Endothelial cell of umbilical vein (primary cell): ENCODE data around the gene ADD2. TPM values are rescaled to one million over a fixed set of nuclear protein-coding genes. Genes with fewer than 3 reads are reported as not detected.

Experiments used
- BruUV-seq: library from RNA; stranded (reverse); fragments of 400-500 nt; replicated peaks from 2 replicates; lab custom pipeline; 2021; lab: Mats Ljungman, UMichigan
- CTCF ChIA-PET: fragments of 300-600, 350-600 bp; sonication (Branson Sonifier 250); formaldehyde crosslinking; loops from one replicate; lab custom pipeline; 2021; ENCODE audit warnings: antibody characterized with exemption, inconsistent platforms; lab: Charles Lee
- POLR2A ChIA-PET: fragments of 300-600, 350-600 bp; sonication (Branson Sonifier 250); formaldehyde crosslinking; loops from one replicate; lab custom pipeline; 2021; ENCODE audit warnings: antibody characterized with exemption, inconsistent platforms; lab: Charles Lee
- DNase-seq: peaks from one replicate; pipeline ENCODE4 v3.0.0-alpha.2; 2011; ENCODE audit warnings: low read depth, low spot score
- FAIRE-seq: peaks from 2 replicates; lab custom pipeline; 2011; peaks lifted over from hg19 to GRCh38; lab: Jason Lieb, UNC
- H2AFZ ChIP-seq: 2 replicates; pipeline ENCODE4 v1.6.0; 2012; ENCODE audit warnings: low read depth, low read length, control low read depth, inconsistent platforms
- H3K27ac ChIP-seq: 2 replicates; pipeline ENCODE4 v1.5.1; 2011; ENCODE audit warnings: low read depth, mild to moderate bottlenecking, control low read depth, low read length, moderate library complexity; ENCODE audit not compliant: insufficient read depth
- H3K27me3 ChIP-seq, 2 experiments: 2 replicates each; pipeline versions ENCODE4 v1.6.0 to v1.6.1; 2011; ENCODE audit warnings: low read length in 2 of 2, mixed read lengths in 1 of 2; ENCODE audit not compliant: control insufficient read depth in 2 of 2, insufficient read depth in 2 of 2
- H3K36me3 ChIP-seq, 2 experiments: 2 replicates in 1 of 2; 3 replicates in 1 of 2; pipeline ENCODE4 v1.5.1; 2011; ENCODE audit warnings: low read length in 2 of 2, mild to moderate bottlenecking in 1 of 2, moderate library complexity in 1 of 2; ENCODE audit not compliant: control insufficient read depth in 2 of 2, insufficient read depth in 2 of 2; ENCODE audit errors: extremely low read depth in 1 of 2
- H3K4me1 ChIP-seq: 3 replicates; pipeline ENCODE4 v1.5.1; 2011; ENCODE audit warnings: mild to moderate bottlenecking, low read length; ENCODE audit not compliant: control insufficient read depth, insufficient read depth; ENCODE audit errors: extremely low read depth
- H3K4me2 ChIP-seq: 2 replicates; pipeline ENCODE4 v1.6.1; 2011; ENCODE audit warnings: low read length, control low read depth, mixed read lengths; ENCODE audit not compliant: insufficient read depth
- H3K4me3 ChIP-seq, 3 experiments: fragments of 200-600 bp in 1 of 3; sonication (generic), shearing (Covaris generic) in 1 of 3; replicated peaks in 1 of 3; 2 replicates each; pipeline ENCODE4 v1.5.1; 2011 to 2016; ENCODE audit warnings: control low read depth in 3 of 3, low read length in 3 of 3, mild to moderate bottlenecking in 2 of 3, inconsistent platforms in 1 of 3, low read depth in 1 of 3, moderate library complexity in 1 of 3; ENCODE audit not compliant: insufficient read depth in 1 of 3
- H3K79me2 ChIP-seq: 2 replicates; pipeline ENCODE4 v1.6.0; 2012; ENCODE audit warnings: low read length, inconsistent platforms; ENCODE audit not compliant: control insufficient read depth, insufficient read depth
- H3K9ac ChIP-seq: replicated peaks from 2 replicates; pipeline ENCODE3; 2011; ENCODE audit warnings: low read length, control low read depth; ENCODE audit not compliant: insufficient read depth; ENCODE audit errors: extremely low read depth
- H3K9me1 ChIP-seq: replicated peaks from 3 replicates; pipeline ENCODE4 v1.6.0; 2011; ENCODE audit warnings: mild to moderate bottlenecking, low read length; ENCODE audit not compliant: control insufficient read depth, insufficient read depth; ENCODE audit errors: extremely low read depth
- H3K9me3 ChIP-seq: replicated peaks from 2 replicates; pipeline ENCODE4 v1.5.1; 2012; ENCODE audit warnings: low read length, inconsistent platforms; ENCODE audit not compliant: control insufficient read depth, insufficient read depth
- H4K20me1 ChIP-seq: replicated peaks from 2 replicates; pipeline ENCODE3; 2011; ENCODE audit warnings: mild to moderate bottlenecking, low read length; ENCODE audit not compliant: control insufficient read depth, insufficient read depth; ENCODE audit errors: extremely low read depth
- CTCF ChIP-seq, 2 donors: IDR thresholded peaks; 1 replicate in 1 of 2; 2 replicates in 1 of 2; pipeline ENCODE4 v1.5.1; 2011; ENCODE audit warnings: low read length in 2 of 2, mild to moderate bottlenecking in 2 of 2, moderate library complexity in 2 of 2, control low read depth in 1 of 2, inconsistent platforms in 1 of 2, low read depth in 1 of 2; ENCODE audit not compliant: insufficient read depth in 1 of 2; ENCODE audit errors: extremely low read depth in 1 of 2
- EZH2 ChIP-seq: IDR thresholded peaks from 2 replicates; pipeline ENCODE4 v1.6.1; 2012; ENCODE audit warnings: borderline replicate concordance, low read depth, mild to moderate bottlenecking, moderate library complexity, low read length, inconsistent platforms; ENCODE audit not compliant: severe bottlenecking
- FOS ChIP-seq: IDR thresholded peaks from 2 replicates; pipeline ENCODE4 v1.6.1; 2011; ENCODE audit warnings: mild to moderate bottlenecking, low read length, moderate library complexity, borderline replicate concordance; ENCODE audit not compliant: insufficient read depth
- GATA2 ChIP-seq: IDR thresholded peaks from 2 replicates; pipeline ENCODE4 v1.7.0; 2011; ENCODE audit warnings: low read depth, mild to moderate bottlenecking, moderate library complexity, mixed read lengths, low read length; ENCODE audit not compliant: insufficient read length, insufficient read depth
- JUN ChIP-seq: IDR thresholded peaks from 2 replicates; pipeline ENCODE4 v1.6.1; 2011; ENCODE audit warnings: borderline replicate concordance, low read depth; ENCODE audit not compliant: insufficient read length, insufficient read depth
- MAX ChIP-seq: IDR thresholded peaks from 2 replicates; pipeline ENCODE4 v1.6.1; 2011; ENCODE audit not compliant: insufficient read depth, insufficient read length
- MYC ChIP-seq: IDR thresholded peaks from one replicate; pipeline ENCODE4 v1.6.1; 2011; ENCODE audit warnings: mild to moderate bottlenecking, low read depth, low read length
- POLR2A ChIP-seq: IDR thresholded peaks from 2 replicates; pipeline ENCODE4 v1.6.1; 2012; ENCODE audit warnings: low read depth, mild to moderate bottlenecking, control low read depth, low read length
- POLR2AphosphoS5 ChIP-seq: IDR thresholded peaks from 2 replicates; pipeline ENCODE4 v1.6.1; 2012; ENCODE audit warnings: low read depth, mild to moderate bottlenecking, control low read depth, low read length, moderate library complexity; ENCODE audit not compliant: insufficient read depth
- dilution Hi-C: fragments of 300-500 bp; cut with MboI; formaldehyde crosslinking; loops from one replicate; pipeline ENCODE4 v1.15.0; 2019; ENCODE audit warnings: low sequenced_read_pairs; ENCODE audit not compliant: extremely low pct_ligation_motif_present
- intact Hi-C: fragments of 100-400 bp; cut with micrococcal nuclease; formaldehyde crosslinking; loops from one replicate; pipeline ENCODE4 v1.10.0; 2022
- polyA plus RNA-seq, 4 experiments: library from polyadenylated mRNA; depleted of rRNA in 3 of 4; stranded (reverse) in 3 of 4; unstranded in 1 of 4; fragments of >200 nt; gene quantifications; 2 replicates each; pipeline versions ENCODE4 v1.2.1 to v1.2.3, GENCODE V29; 2011 to 2012; ENCODE audit warnings: missing spikeins in 1 of 4
- total RNA-seq: library from RNA; stranded (reverse); gene quantifications from 2 replicates; pipeline ENCODE4 v1.2.3, GENCODE V29; 2021

Gene ADD2
- total and polyA plus RNA-seq, 2 donors (not counting 3 experiments of a cell fraction or from before 2014, with no cell fraction given), result 0.17 TPM; not detected in 1

GRCh38 chr2:70663411-70663810, 104.6 kb downstream of the ADD2 start:
- H3K4me3 ChIP-seq, result no peak overlapping the region
- no peaks in the 10 kb centered on the region for H3K9me3 ChIP-seq
- dilution Hi-C loops, result no loop called here
- DNase-seq, result no peak
- no peak overlapping the region for H3K9ac ChIP-seq
- H3K79me2 ChIP-seq, result no peaks in the 10 kb centered on the region
- no peaks in the 10 kb centered on the region for H4K20me1 ChIP-seq
- no peaks in the 10 kb centered on the region for H3K4me1 ChIP-seq
- FAIRE-seq, result no peak
- H3K4me2 ChIP-seq, result no peak overlapping the region
- no peak overlapping the region for H2AFZ ChIP-seq
- no peaks in the 10 kb centered on the region for H3K36me3 ChIP-seq
- TF ChIP-seq GATA2 (no peak), EZH2 (no peak), CTCF (IDR thresholded peaks at IDR 0.05; ENCODE audit: extremely low read depth in 1 of 2, insufficient read depth in 1 of 2, low read depth in 1 of 2, low read length in 2 of 2) (no peak), POLR2A (no peak), MYC (no peak), POLR2AphosphoS5 (no peak), FOS (no peak), JUN (no peak), MAX (no peak)
- peaks cover 1 to 2% of the 10 kb centered on the region in 2 experiments for H3K27me3 ChIP-seq
- H3K9me1 ChIP-seq, result no peaks in the 10 kb centered on the region
- no TSS peak for BruUV-seq
- intact Hi-C loops, result no loop called here
- H3K27ac ChIP-seq, result no peak overlapping the region
- POLR2A ChIA-PET, result no interaction called here
- CTCF ChIA-PET, result no interaction called here
